GM21381 (cell line): ENCODE results near the gene FRAS1.
"Not testable (repeated sequence)": the region's sequence is repeated elsewhere in the genome, so short reads cannot be mapped to it uniquely, and the experiment has no call there.

Source experiments
- ATAC-seq: cut with Tn5 transposase; IDR thresholded peaks from one replicate; pipeline ENCODE4 v1.9.1; 2021; ENCODE audit warnings: mild to moderate bottlenecking, moderate library complexity; ENCODE audit not compliant: unreplicated experiment

The FRAS1 gene

DNA sequence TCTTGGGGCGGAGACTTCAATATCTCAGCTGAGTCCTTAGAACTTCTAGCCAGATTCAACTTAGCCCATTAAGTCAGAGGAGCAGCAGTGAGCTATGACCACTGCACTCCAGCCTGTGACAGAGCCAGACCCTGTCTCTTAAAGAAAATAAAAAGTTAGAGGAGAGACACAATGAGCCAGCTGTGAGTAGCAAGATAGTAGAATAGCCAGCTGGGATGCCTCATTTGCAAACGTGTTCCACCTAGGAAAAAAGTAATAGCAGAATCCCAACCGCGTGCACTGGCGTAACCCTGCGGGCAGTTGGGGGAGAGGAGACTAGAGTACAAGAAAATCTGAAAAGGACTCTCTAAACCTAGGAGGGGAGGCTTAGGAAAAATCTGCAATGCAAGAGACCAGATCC, 361.3 kb downstream of the FRAS1 start:
- no peak for ATAC-seq

- no peak for ATAC-seq
Measured at GRCh38 chr4:78423790-78424189, 366.7 kb downstream of the FRAS1 start.

DNA sequence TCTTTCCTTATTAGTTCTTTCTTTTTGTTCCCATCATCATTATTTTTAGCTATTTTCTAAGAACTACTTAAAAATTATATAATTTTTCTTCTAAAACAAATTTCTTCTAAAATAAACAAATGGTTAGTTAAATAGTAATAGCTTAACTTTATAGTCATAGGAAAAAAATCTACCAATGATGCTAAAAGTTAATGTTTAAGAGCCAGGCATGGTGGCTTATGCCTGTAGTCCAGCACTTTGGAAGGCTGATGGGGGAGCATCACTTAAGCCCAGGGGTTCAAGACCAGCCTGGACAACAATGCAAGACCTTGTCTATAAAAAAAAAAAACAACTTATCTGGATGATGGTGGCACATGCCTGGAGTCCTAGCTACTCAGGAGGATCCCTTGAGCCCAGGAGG, 367.3 kb downstream of the FRAS1 start:
- ATAC-seq: no peak

GRCh38 chr4:78426972-78427371, 369.8 kb downstream of the FRAS1 start:
- no peak for ATAC-seq

GRCh38 chr4:78428996-78429395, 371.9 kb downstream of the FRAS1 start:
- ATAC-seq: no peak

DNA sequence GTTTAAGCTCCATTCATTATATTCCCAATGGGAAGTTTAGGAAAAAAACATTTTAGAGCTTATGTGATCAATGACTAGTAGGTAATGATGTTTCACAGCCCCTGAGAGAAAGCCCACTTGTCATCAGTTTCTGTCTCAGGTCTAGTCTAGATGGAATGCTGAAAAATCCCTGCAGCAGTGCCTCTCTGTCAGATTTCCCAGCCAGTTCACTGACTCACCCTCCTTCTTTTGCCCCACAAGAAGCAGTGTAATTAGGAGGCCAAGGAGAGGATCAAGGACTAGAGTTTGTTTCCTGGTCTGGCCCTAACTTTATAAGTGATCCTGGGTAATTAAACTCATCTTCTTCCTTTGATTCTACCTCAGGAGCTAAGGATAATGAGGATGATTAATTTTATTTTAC, 375.8 kb downstream of the FRAS1 start:
- no peak for ATAC-seq

- ATAC-seq: no peak
Measured at GRCh38 chr4:78437608-78438088, 380.5 kb downstream of the FRAS1 start.

GRCh38 chr4:78439328-78439727, 382.2 kb downstream of the FRAS1 start:
- ATAC-seq: no peak

DNA sequence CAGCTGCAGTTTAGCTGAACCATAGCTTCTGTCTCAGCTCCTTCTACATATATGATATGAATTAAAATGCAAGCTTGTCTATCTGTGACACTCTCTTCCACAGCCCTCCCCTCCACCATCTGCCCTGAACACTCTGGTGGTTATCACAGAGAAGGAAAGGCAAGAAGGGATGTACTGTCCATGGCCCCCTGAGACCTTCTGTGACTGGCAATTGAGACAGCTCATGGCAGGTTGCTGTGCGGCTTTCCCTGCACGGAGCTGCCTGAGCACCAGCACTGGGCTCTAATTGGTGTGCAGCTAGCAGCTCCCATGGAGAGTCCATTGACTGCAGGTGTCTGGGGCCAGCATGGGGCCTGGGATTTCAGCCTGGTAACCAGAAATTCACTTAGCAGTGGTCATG, 384.6 kb downstream of the FRAS1 start:
- ATAC-seq: no peak

- ATAC-seq: no peak
Measured at GRCh38 chr4:78446619-78447018, 389.5 kb downstream of the FRAS1 start.

DNA sequence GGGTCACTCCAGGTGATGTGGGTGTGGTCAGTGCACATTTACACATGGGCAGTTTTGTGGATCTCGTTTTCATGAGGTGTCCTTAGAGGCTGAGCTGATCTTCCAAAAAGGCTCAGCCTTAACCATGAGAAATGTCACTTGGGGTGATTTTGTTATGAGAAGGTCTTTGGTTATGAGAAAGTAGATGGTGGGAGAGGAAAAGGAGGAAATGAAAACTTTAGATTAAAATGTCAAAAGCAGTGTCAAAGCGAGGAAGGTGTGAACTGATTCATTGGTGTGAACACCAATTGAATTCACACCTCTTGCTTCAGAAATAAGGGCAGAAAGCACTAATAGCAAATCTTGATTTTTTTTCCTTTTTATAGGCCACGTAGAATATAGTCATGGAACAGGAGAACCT, 394.3 kb downstream of the FRAS1 start:
- no peak for ATAC-seq

DNA sequence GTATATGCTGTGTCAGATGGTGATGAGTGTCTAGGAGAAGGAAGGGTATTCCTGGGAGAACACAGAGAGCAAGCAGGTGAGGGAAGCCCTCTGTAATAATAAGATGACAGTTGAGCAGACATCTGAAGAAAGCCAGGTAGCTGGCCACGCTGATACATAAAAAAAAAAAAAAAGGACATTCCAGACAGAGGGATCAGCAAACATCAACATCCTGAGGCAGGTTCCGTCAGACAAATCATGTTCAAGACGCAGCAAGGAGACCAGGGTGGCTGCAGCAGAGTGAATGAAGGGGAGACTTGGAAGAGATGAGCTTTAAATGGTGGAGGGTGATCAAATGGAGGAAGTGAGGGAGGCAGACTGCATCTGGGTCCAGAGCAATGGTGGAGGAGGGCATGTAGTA, 396.9 kb downstream of the FRAS1 start:
- ATAC-seq: no peak

- no peak for ATAC-seq
Measured at GRCh38 chr4:78457751-78458150, 400.6 kb downstream of the FRAS1 start.

- ATAC-seq: no peak
Measured at GRCh38 chr4:78459327-78459726, 402.2 kb downstream of the FRAS1 start.

DNA sequence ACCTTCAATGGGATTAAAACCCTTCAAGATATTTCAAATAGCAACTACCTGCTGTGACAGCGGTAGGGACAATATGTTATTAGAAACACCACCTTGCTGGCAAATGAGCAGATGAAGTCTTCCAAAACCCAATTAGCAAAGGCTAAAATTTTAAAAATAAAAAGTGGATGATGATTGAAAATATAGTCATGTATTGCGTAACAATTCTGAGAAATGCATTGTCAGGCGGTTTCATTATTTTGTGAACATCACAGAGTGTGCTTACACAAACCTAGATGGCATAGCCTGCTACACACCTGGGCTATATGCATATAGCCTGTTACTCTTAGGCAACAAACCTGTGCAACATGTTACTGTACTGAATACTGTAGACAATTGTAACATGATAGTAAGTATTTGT, 403.2 kb downstream of the FRAS1 start:
- no peak for ATAC-seq

GRCh38 chr4:78464265-78464664, 407.1 kb downstream of the FRAS1 start:
- ATAC-seq: no peak

GRCh38 chr4:78467223-78467622, 410.1 kb downstream of the FRAS1 start:
- not testable (repeated sequence) for ATAC-seq

DNA sequence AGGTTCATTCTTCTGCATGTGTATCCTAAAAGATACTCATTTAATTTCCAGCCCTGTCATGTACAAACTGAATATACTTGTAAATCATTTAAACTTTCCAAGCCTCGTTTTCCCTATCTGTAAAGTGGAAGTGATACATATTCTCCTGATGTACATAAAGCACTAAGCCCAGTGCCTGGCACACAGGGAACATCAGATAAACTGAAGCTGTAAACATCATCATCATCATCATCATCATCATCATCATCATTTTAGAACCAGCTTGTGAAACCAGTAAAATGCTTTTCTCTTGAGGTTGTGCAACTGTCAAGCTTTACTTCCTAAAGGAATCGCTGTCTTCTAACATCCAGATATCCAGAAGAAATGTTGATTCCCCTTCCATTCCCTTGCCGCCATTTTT, 411.1 kb downstream of the FRAS1 start:
- ATAC-seq: no peak

DNA sequence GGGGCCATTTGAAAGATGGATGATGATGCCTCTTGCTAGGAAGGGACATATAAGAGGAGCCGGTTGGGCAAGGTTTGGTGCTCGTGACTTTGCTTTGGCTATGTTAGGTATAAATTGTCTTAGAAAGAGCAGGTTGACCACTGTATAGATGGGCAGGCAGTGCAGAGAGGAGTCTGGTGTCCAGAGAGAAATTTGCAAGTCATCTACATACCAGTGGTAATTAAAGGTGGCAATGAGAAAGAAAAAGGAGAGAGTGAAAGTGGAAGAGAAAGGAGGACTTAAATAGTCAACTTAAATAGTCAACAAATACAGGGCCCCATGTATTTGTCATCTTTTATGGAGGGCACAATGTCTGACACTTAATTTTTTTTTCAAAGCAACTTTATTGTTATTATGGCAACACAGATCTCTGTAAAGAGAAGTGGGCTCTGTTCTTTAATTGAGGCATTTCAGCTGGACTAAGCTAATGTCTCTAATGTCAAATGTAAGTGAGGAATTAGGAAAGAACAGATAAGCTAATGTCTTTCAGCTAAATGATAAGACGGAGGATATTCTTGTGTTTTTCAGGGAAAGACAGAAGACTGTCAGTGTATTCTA, 419.1 kb downstream of the FRAS1 start:
- ATAC-seq: no peak

DNA sequence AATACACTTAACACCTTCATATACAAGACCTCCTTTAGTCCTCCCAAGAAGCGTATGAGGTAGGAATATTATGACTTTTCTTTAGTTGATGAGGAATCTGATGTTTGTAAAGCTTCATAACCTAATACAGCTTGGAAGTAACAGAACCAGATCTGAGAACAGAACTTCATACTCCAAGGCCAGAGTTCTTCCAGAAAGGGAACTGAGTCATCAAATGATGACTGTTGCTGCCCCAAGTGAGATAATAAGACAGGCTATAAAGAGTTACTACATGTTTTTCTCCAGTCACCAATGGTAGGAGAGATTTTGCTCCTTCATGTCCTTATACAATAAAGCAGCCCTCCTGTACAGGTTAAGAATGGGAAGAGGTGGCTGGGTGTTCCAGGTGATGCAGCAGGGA, 420.2 kb downstream of the FRAS1 start:
- ATAC-seq: no peak

GRCh38 chr4:78478523-78478922, 421.4 kb downstream of the FRAS1 start:
- no peak for ATAC-seq

GRCh38 chr4:78480286-78480685, 423.2 kb downstream of the FRAS1 start:
- no peak for ATAC-seq

- no peak for ATAC-seq
Measured at GRCh38 chr4:78481180-78481579, 424.1 kb downstream of the FRAS1 start.
